WTC11 (cell line): ENCODE measurements around the gene ETDA.
"Not testable (repeated sequence)": the region's sequence is repeated elsewhere in the genome, so short reads cannot be mapped to it uniquely, and the experiment has no call there.

Experiments
- CREB1 ChIP-seq: sonication (generic); formaldehyde crosslinking; IDR thresholded peaks from 2 replicates; pipeline ENCODE4 v1.8.0; 2023; ENCODE audit warnings: mild to moderate bottlenecking, missing genetic modification reagents
- IRF2 ChIP-seq: sonication (generic); formaldehyde crosslinking; IDR thresholded peaks from 2 replicates; pipeline ENCODE4 v1.8.0; 2022; ENCODE audit warnings: low read depth, missing genetic modification reagents, borderline replicate concordance
- NR3C1 ChIP-seq: sonication (generic); formaldehyde crosslinking; conservative IDR thresholded peaks from 2 replicates; pipeline ENCODE4 v1.8.1; 2023; ENCODE audit warnings: low read depth, mild to moderate bottlenecking, missing genetic modification reagents
- PRRX2 ChIP-seq: fragments of 250-450 bp; sonication (Bioruptor Pico); IDR thresholded peaks from 2 replicates; pipeline ENCODE4 v1.8.0; 2021; ENCODE audit warnings: mild to moderate bottlenecking
- SP1 ChIP-seq: sonication (generic); formaldehyde crosslinking; conservative IDR thresholded peaks from 2 replicates; pipeline ENCODE4 v1.8.1; 2022; ENCODE audit warnings: missing genetic modification reagents
- TP53 ChIP-seq: sonication (generic); formaldehyde crosslinking; IDR thresholded peaks from 2 replicates; pipeline ENCODE4 v1.8.1; 2023; ENCODE audit warnings: mild to moderate bottlenecking, missing genetic modification reagents
- ZNF121 ChIP-seq: sonication (generic); formaldehyde crosslinking; IDR thresholded peaks from 2 replicates; pipeline ENCODE4 v1.8.0; 2023; ENCODE audit warnings: missing genetic modification reagents
- TF ChIP-seq, protein P1 (sequence below): fragments of 200-600 bp; IDR thresholded peaks from 2 replicates; pipeline ENCODE4 v1.8.0; 2022; ENCODE audit warnings: antibody characterized with exemption
- TF ChIP-seq, protein P2 (sequence below): sonication (generic); formaldehyde crosslinking; IDR thresholded peaks from 2 replicates; pipeline ENCODE4 v1.8.0; 2022; ENCODE audit warnings: mild to moderate bottlenecking, missing genetic modification reagents
- TF ChIP-seq, protein P3 (sequence below): sonication (generic); formaldehyde crosslinking; IDR thresholded peaks from 2 replicates; pipeline ENCODE4 v1.8.0; 2022; ENCODE audit warnings: mild to moderate bottlenecking, missing genetic modification reagents

DNA sequence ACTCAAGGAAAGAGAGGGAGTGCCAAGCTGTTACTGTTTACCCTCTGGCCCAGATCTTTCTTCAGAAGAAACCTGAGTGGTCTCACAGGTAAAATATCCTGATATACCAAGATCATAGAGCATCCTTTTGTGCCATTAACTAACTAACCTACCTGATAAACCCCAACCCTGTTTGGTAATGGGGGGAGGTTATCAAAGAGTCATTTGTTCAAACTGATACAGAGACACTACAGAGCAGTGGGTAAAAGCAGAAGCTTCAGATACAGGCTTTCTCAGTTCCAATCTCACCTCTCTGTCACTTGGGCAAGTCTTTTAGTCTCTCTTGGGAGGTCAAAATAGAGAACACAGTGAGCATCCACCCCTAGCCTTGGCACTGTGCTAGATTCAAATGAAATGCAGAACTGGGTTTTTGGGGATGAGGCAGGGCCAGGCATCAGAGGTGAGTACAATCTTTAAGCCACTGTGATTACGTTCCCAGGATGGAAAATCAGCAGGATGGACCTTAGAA is at the start of gene ETDA:
- not testable (repeated sequence) for TF ChIP-seq NR3C1; IRF2 (CRISPR knock-in tag); SP1; ZNF121 (CRISPR knock-in tag); CREB1; TP53 (CRISPR knock-in tag); PRRX2 (CRISPR knock-in tag)
- TF ChIP-seq, protein P1, sequence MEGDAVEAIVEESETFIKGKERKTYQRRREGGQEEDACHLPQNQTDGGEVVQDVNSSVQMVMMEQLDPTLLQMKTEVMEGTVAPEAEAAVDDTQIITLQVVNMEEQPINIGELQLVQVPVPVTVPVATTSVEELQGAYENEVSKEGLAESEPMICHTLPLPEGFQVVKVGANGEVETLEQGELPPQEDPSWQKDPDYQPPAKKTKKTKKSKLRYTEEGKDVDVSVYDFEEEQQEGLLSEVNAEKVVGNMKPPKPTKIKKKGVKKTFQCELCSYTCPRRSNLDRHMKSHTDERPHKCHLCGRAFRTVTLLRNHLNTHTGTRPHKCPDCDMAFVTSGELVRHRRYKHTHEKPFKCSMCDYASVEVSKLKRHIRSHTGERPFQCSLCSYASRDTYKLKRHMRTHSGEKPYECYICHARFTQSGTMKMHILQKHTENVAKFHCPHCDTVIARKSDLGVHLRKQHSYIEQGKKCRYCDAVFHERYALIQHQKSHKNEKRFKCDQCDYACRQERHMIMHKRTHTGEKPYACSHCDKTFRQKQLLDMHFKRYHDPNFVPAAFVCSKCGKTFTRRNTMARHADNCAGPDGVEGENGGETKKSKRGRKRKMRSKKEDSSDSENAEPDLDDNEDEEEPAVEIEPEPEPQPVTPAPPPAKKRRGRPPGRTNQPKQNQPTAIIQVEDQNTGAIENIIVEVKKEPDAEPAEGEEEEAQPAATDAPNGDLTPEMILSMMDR, result not testable (repeated sequence)
- TF ChIP-seq, protein P2, sequence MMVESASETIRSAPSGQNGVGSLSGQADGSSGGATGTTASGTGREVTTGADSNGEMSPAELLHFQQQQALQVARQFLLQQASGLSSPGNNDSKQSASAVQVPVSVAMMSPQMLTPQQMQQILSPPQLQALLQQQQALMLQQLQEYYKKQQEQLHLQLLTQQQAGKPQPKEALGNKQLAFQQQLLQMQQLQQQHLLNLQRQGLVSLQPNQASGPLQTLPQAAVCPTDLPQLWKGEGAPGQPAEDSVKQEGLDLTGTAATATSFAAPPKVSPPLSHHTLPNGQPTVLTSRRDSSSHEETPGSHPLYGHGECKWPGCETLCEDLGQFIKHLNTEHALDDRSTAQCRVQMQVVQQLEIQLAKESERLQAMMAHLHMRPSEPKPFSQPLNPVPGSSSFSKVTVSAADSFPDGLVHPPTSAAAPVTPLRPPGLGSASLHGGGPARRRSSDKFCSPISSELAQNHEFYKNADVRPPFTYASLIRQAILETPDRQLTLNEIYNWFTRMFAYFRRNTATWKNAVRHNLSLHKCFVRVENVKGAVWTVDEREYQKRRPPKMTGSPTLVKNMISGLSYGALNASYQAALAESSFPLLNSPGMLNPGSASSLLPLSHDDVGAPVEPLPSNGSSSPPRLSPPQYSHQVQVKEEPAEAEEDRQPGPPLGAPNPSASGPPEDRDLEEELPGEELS (CRISPR knock-in tag), result not testable (repeated sequence)
- TF ChIP-seq, protein P3, sequence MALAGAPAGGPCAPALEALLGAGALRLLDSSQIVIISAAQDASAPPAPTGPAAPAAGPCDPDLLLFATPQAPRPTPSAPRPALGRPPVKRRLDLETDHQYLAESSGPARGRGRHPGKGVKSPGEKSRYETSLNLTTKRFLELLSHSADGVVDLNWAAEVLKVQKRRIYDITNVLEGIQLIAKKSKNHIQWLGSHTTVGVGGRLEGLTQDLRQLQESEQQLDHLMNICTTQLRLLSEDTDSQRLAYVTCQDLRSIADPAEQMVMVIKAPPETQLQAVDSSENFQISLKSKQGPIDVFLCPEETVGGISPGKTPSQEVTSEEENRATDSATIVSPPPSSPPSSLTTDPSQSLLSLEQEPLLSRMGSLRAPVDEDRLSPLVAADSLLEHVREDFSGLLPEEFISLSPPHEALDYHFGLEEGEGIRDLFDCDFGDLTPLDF (CRISPR knock-in tag), result not testable (repeated sequence)
